Breast epithelium (tissue), 4 donors: Measurements from ENCODE around the gene SNAPC3. TPM values are rescaled to one million over a fixed set of nuclear protein-coding genes. Genes with fewer than 3 reads are reported as not detected.
A peak's percentile ranks its signal among the peaks of the same experiment; 100 is the strongest.

Experiments used
- DNase-seq, 2 donors: peaks; one replicate each; pipeline ENCODE4 v3.0.0-alpha.2; 2019; ENCODE audit warnings: low spot score in 2 of 2
- H3K27ac ChIP-seq, 2 donors: fragments of 200-600 bp; sonication (generic) in 1 of 2; one replicate each; pipeline ENCODE4 v1.5.1; 2016 to 2019; ENCODE audit warnings: mild to moderate bottlenecking in 1 of 2
- H3K27me3 ChIP-seq, 2 donors: fragments of 200-600 bp; sonication (generic) in 1 of 2; one replicate each; pipeline versions ENCODE4 v1.5.1 to v1.6.0; 2017 to 2019; ENCODE audit warnings: control low read depth in 1 of 2, mild to moderate bottlenecking in 1 of 2
- H3K36me3 ChIP-seq: fragments of 200-600 bp; one replicate; pipeline ENCODE4 v1.5.1; 2019
- H3K4me1 ChIP-seq, 2 donors: fragments of 200-600 bp; sonication (generic); one replicate each; pipeline ENCODE4 v1.5.1; 2016 to 2019; ENCODE audit warnings: control low read depth in 1 of 2
- H3K4me3 ChIP-seq, 3 donors: fragments of 200-600 bp; sonication (generic); 1 replicate in 2 of 3; 2 replicates in 1 of 3; pipeline ENCODE4 v1.5.1; 2016 to 2019; ENCODE audit warnings: mild to moderate bottlenecking in 3 of 3, moderate library complexity in 2 of 3
- H3K9me3 ChIP-seq, 2 donors: fragments of 200-600 bp; sonication (generic) in 1 of 2; one replicate each; pipeline ENCODE4 v1.5.1; 2016 to 2019; ENCODE audit warnings: control low read depth in 1 of 2
- CTCF ChIP-seq, 3 donors: fragments of 450-650 bp; IDR thresholded peaks; one replicate each; pipeline ENCODE4 v1.5.1; 2016 to 2017; ENCODE audit warnings: antibody characterized with exemption in 3 of 3, mild to moderate bottlenecking in 3 of 3, moderate library complexity in 3 of 3
- POLR2A ChIP-seq: fragments of 450-650 bp; IDR thresholded peaks from one replicate; pipeline ENCODE4 v1.6.1; 2016; ENCODE audit warnings: antibody characterized with exemption, mild to moderate bottlenecking, moderate library complexity
- POLR2AphosphoS5 ChIP-seq, 3 donors: sonication (generic); formaldehyde crosslinking; IDR thresholded peaks; one replicate each; pipeline ENCODE4 v1.6.1; 2017; ENCODE audit warnings: antibody characterized with exemption in 3 of 3
- intact Hi-C: fragments of 100-400 bp; cut with DNase I; formaldehyde crosslinking; loops from one replicate; pipeline ENCODE4 v1.15.1; 2023; ENCODE audit warnings: low total_unique reads
- total RNA-seq, 3 donors: library from RNA; depleted of rRNA; stranded (reverse); fragments of >200 nt; gene quantifications; one replicate each; pipeline ENCODE4 v1.1.0, GENCODE V29; 2016

Gene SNAPC3
- total RNA-seq, 3 donors from 2014 or later, result 28.3 to 38.1 (median 33.4) TPM

GRCh38 chr9:15485836-15486666 is 63.4 kb downstream of the SNAPC3 start:
- no peak overlapping the region for H3K27ac ChIP-seq
- intact Hi-C loops, result no loop called here

GRCh38 chr9:15491950-15492349 is 69.3 kb downstream of the SNAPC3 start:
- no peak for DNase-seq
- Histone ChIP-seq H3K27ac (no peak overlapping the region), H3K9me3 (no peaks in the 10 kb centered on the region), H3K4me3 (no peak overlapping the region), H3K27me3 (no peaks in the 10 kb centered on the region), H3K36me3 (no peaks in the 10 kb centered on the region), H3K4me1 (no peaks in the 10 kb centered on the region)
- intact Hi-C loops, result no loop called here
- TF ChIP-seq POLR2A (no peak), POLR2AphosphoS5 (IDR thresholded peaks at IDR 0.05) (no peak), CTCF (IDR thresholded peaks at IDR 0.05) (no peak)

More at GRCh38 chr9:15485836-15486666, 63.4 kb downstream of the SNAPC3 start:
- H3K4me3 ChIP-seq, result no peak overlapping the region
- no peaks in the 10 kb centered on the region for H3K27me3 ChIP-seq
- no peak for DNase-seq
- H3K36me3 ChIP-seq, result no peaks in the 10 kb centered on the region
- H3K4me1 ChIP-seq, result no peaks in the 10 kb centered on the region
- no peaks in the 10 kb centered on the region for H3K9me3 ChIP-seq
- TF ChIP-seq POLR2AphosphoS5 (IDR thresholded peaks at IDR 0.05), result no peak
- TF ChIP-seq CTCF (IDR thresholded peaks at IDR 0.05), result peak in 2 of 3 donors; percentile 19 to 24

GRCh38 chr9:15492485-15493150 is 69.9 kb downstream of the SNAPC3 start:
- no peak for DNase-seq
- no peaks in the 10 kb centered on the region for H3K4me1 ChIP-seq
- no peaks in the 10 kb centered on the region for H3K36me3 ChIP-seq
- intact Hi-C loops, result no loop called here
- no peak overlapping the region for H3K4me3 ChIP-seq
- no peak for TF ChIP-seq CTCF (IDR thresholded peaks at IDR 0.05)
- TF ChIP-seq POLR2AphosphoS5 (IDR thresholded peaks at IDR 0.05), result no peak
- H3K9me3 ChIP-seq, result no peaks in the 10 kb centered on the region
- H3K27ac ChIP-seq, result no peak overlapping the region
- no peaks in the 10 kb centered on the region for H3K27me3 ChIP-seq

- H3K27ac ChIP-seq, result no peak overlapping the region
- DNase-seq, result no peak
- H3K9me3 ChIP-seq, result no peaks in the 10 kb centered on the region
- TF ChIP-seq POLR2AphosphoS5 (IDR thresholded peaks at IDR 0.05) (no peak), POLR2A (no peak), CTCF (IDR thresholded peaks at IDR 0.05) (no peak)
- no peaks in the 10 kb centered on the region for H3K27me3 ChIP-seq
- H3K36me3 ChIP-seq, result no peaks in the 10 kb centered on the region
- no peaks in the 10 kb centered on the region for H3K4me1 ChIP-seq
- intact Hi-C loops, result no loop called here
- no peak overlapping the region for H3K4me3 ChIP-seq
These were observed 75.7 kb downstream of the SNAPC3 start for GRCh38 chr9:15498246-15498995.
